GM12864 (cell line): ENCODE data around the gene CDKAL1.

Experiments
- DNase-seq: peaks from one replicate; pipeline ENCODE4 v3.0.0-alpha.2; 2011; ENCODE audit warnings: low read depth
- H3K4me3 ChIP-seq: 2 replicates; pipeline ENCODE4 v1.5.1; 2011; ENCODE audit warnings: mild to moderate bottlenecking, low read depth, low read length, control low read depth
- TF ChIP-seq, protein P1 (sequence below): IDR thresholded peaks from 2 replicates; pipeline ENCODE4 v1.5.1; 2011; ENCODE audit warnings: low read depth, mild to moderate bottlenecking, moderate library complexity, low read length, control low read depth, inconsistent platforms; ENCODE audit errors: missing control alignments

The CDKAL1 gene

GRCh38 chr6:21027507-21027906 lies 493.2 kb downstream of the CDKAL1 start:
- TF ChIP-seq, protein P1, sequence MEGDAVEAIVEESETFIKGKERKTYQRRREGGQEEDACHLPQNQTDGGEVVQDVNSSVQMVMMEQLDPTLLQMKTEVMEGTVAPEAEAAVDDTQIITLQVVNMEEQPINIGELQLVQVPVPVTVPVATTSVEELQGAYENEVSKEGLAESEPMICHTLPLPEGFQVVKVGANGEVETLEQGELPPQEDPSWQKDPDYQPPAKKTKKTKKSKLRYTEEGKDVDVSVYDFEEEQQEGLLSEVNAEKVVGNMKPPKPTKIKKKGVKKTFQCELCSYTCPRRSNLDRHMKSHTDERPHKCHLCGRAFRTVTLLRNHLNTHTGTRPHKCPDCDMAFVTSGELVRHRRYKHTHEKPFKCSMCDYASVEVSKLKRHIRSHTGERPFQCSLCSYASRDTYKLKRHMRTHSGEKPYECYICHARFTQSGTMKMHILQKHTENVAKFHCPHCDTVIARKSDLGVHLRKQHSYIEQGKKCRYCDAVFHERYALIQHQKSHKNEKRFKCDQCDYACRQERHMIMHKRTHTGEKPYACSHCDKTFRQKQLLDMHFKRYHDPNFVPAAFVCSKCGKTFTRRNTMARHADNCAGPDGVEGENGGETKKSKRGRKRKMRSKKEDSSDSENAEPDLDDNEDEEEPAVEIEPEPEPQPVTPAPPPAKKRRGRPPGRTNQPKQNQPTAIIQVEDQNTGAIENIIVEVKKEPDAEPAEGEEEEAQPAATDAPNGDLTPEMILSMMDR, result no peak
- DNase-seq, result no peak
- H3K4me3 ChIP-seq, result no peak overlapping the region

GRCh38 chr6:21031182-21031581 lies 496.9 kb downstream of the CDKAL1 start:
- no peak overlapping the region for H3K4me3 ChIP-seq
- no peak for DNase-seq
- TF ChIP-seq, protein P1, result no peak

- no peak overlapping the region for H3K4me3 ChIP-seq
- no peak for DNase-seq
- TF ChIP-seq, protein P1, result no peak
Observed at GRCh38 chr6:21033084-21033483, 498.8 kb downstream of the CDKAL1 start.

DNA sequence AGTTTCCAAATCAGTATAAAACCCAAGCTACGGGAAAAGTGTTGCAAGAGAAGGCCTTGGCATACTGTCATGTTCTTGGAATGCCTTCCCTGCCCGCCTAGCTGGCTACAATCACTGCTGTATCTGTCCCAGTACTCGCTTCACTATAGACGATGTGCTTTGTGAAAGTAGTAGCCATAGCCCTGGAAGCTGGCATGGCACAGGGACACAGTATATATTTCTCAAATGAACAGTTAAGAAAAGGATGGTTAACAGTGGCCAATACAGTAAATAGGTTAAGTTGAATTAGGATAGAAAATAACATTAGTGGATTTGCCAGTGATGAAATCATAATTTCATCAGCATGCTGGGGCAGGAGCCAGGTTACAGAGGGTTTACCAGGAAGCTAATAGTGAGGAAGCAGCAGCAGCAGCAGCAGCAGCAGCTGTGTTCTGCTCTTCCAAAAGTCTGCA lies 499.3 kb downstream of the CDKAL1 start:
- TF ChIP-seq, protein P1, result no peak
- no peak overlapping the region for H3K4me3 ChIP-seq
- DNase-seq, result no peak

- no peak for DNase-seq
- TF ChIP-seq, protein P1, result no peak
- H3K4me3 ChIP-seq, result no peak overlapping the region
Observed at GRCh38 chr6:21034345-21034744, 500.1 kb downstream of the CDKAL1 start.

DNA sequence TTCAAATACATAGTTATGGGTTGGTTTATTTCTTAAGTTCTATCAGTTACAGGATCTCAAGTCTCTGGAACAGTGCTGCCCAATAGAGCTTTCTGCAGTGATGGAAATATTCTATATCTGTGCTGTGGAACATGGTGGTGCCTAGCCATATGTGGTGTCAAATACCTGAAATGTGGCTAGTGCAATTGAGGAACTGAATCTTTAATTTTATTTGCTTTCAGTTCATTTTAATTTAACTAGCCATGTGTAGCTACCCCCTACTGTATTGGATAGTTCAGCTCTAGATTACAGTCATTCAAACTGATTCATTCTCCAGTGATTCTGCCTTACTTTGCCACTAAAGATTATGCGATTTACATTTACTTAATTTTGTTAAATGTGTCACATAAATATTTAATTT lies 503.2 kb downstream of the CDKAL1 start:
- H3K4me3 ChIP-seq, result no peak overlapping the region
- TF ChIP-seq, protein P1, result no peak
- DNase-seq, result peak; percentile 18

DNA sequence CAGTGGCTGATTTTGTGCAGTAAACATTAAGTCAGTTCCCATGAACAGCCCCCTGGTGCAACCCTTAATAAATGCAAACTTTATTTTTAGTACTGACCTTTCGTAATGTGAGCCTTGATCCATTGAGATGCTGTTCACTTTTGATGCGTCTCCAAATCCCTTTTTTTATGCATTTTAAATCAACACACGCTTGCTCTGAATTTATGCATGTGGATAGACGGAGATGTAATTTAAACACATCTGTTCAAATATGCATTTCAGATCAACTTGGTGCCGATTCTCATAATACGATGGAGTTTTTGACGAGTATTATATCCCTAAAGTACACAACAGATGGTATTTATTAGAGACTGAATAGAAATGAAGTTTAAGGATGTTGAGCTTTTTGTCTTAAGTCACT lies 505.7 kb downstream of the CDKAL1 start:
- H3K4me3 ChIP-seq, result no peak overlapping the region
- TF ChIP-seq, protein P1, result no peak
- DNase-seq, result no peak
